Pancreas (tissue), 10 donors: ENCODE results near the gene VDAC2. TPM values are rescaled to one million over a fixed set of nuclear protein-coding genes. Genes with fewer than 3 reads are reported as not detected.

ENCODE experiments used
- ATAC-seq, 4 donors: fragments of 200-7000 bp; cut with Tn5 transposase; one replicate each; pipeline versions ENCODE4 v1.8.0 to v1.9.1; 2020; ENCODE audit warnings: mild to moderate bottlenecking in 4 of 4, moderate library complexity in 4 of 4
- DNase-seq, 6 donors: peaks; one replicate each; pipeline ENCODE4 v3.0.0-alpha.2; 2020
- FAIRE-seq: peaks from 2 replicates; lab custom pipeline; 2012; peaks lifted over from hg19 to GRCh38; lab: Jason Lieb, UNC
- H3K27ac ChIP-seq, 4 donors: fragments of 200-600 bp; sonication (generic); 1 replicate in 3 of 4; 2 replicates in 1 of 4; pipeline versions ENCODE4 v1.5.0 to v1.8.0; 2020
- H3K27me3 ChIP-seq, 4 donors: fragments of 200-600 bp; one replicate each; pipeline ENCODE4 v1.8.0; 2021
- H3K36me3 ChIP-seq, 3 donors: fragments of 200-600 bp; sonication (generic) in 1 of 3; one replicate each; pipeline versions ENCODE4 v1.5.0 to v1.8.0; 2020 to 2021
- H3K4me1 ChIP-seq, 3 donors: fragments of 200-600 bp; one replicate each; pipeline ENCODE4 v1.8.0; 2021
- H3K4me3 ChIP-seq, 4 donors: fragments of 200-600 bp; sonication (generic) in 2 of 4; one replicate each; pipeline versions ENCODE4 v1.5.0 to v1.8.0; 2020 to 2021
- H3K9me3 ChIP-seq, 4 donors: fragments of 200-600 bp; one replicate each; pipeline ENCODE4 v1.8.0; 2021
- CTCF ChIP-seq, 4 donors: fragments of 200-600 bp; sonication (generic) in 3 of 4; IDR thresholded peaks; one replicate each; pipeline versions ENCODE4 v1.5.0 to v1.8.0; 2021; ENCODE audit warnings: antibody characterized with exemption in 4 of 4
- WGBS, 2 donors: extraction: QIAGEN DNeasy Blood & Tissue Kit; methylation state at CpG; one replicate each; pipeline ENCODE4 v1.1.7; 2013; 5-methylcytosine and 5-hydroxymethylcytosine counted together
- intact Hi-C, 3 donors: fragments of 100-400 bp; cut with DNase I; formaldehyde crosslinking; loops; one replicate each; pipeline versions ENCODE4 v1.11.1 to v1.14.2; 2022
- polyA plus RNA-seq, 2 donors: library from polyadenylated mRNA; stranded (reverse); fragments of 200-250 nt; gene quantifications; one replicate each; pipeline ENCODE4 v1.2.3, GENCODE V29; 2013
- total RNA-seq, 6 donors: library from RNA; stranded (reverse); fragmentation: NEBNext Ultra II Directional in 4 of 6; extraction: Animal tissue kit (Norgen Biotek cat#: 25700) in 4 of 6; gene quantifications; one replicate each; pipeline versions ENCODE4 v1.2.1 to v1.2.4, GENCODE V29; 2021 to 2023
- donor health status: healthy with polysubstance abuse.
- donor health status: DM: no; HTN: no; CAD: no; lungs with moderate emphysema.
- donor health status: DM: no; HTN: no; CAD: no.
- donor health status: control.
- donor health status: control.
- donor health status: Bipolar disorder and iron deficiency.
- donor health status: DM: yes; HTN: yes; CAD: no.
- donor health status: DM: no; HTN: no; CAD: no.
- donor health status: DM: no; HTN: no; CAD: no.
- donor health status: DM: yes; HTN: yes; CAD: no.

The VDAC2 gene
- total and polyA plus RNA-seq, 8 donors = 56.6 to 113 (median 87.4) TPM

DNA sequence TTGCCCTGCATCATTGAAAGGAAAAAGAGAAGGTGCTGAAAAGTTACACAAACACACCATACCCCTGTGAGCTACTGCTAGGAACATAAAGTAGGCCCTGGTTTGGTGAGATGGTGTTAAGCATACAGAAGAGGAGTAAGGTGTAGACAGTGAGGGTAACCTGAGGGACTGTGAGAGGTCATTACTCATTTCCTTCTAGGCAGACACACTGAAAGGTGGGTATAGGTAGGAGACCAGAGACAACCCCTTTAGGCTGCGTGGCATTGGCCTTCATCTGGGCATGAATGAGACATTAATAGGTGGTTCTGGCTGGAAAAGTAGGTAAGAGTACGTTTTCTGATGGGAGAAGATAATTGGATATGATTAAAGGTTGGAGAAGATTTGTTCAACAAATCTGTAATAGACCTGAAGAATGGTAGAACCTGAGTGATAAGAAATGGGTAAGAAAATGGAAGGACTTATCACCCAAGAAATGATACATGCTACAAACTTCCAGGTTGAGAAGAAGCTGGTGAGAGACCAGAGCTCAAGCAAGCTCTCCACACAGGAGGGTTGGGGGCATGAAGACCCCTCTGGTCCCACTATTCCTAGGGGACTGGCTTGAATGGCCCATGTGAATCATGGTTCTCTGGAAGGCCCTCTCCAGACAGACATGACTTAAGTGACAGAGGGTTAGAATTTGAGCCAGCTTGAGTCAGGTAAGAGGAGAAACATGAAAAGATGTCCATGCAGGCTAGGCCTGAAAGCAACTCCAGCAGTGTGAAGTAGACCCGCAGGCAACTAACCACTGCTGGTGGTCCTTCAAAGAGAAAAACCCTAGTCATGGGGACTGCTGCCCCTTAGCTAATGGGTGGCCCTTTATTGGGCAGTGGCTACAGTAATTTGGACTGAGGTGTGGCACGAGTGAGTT is 21.3 kb downstream of the VDAC2 start:
- Histone ChIP-seq H3K4me3 (no peak overlapping the region), H3K9me3 (no peaks in the 10 kb centered on the region), H3K4me1 (peaks cover 4 to 13% (median 7%) of the 10 kb centered on the region in 3 donors), H3K36me3 (peaks cover 0 to 17% (median 3%) of the 10 kb centered on the region in 3 donors), H3K27me3 (no peaks in the 10 kb centered on the region), H3K27ac (no peak overlapping the region)
- FAIRE-seq (no peak), DNase-seq (no peak), ATAC-seq (no peak)
- intact Hi-C loops = loop anchor here in 1 of 3 donors (10.0 kb wide), 1 partner anchor 967 kb away; no protein-coding TSS in a partner anchor
- WGBS, 2 donors = 69 to 74% methylated on average over 4 of the region's 4 CpGs
- TF ChIP-seq CTCF (IDR thresholded peaks at IDR 0.05) = no peak

DNA sequence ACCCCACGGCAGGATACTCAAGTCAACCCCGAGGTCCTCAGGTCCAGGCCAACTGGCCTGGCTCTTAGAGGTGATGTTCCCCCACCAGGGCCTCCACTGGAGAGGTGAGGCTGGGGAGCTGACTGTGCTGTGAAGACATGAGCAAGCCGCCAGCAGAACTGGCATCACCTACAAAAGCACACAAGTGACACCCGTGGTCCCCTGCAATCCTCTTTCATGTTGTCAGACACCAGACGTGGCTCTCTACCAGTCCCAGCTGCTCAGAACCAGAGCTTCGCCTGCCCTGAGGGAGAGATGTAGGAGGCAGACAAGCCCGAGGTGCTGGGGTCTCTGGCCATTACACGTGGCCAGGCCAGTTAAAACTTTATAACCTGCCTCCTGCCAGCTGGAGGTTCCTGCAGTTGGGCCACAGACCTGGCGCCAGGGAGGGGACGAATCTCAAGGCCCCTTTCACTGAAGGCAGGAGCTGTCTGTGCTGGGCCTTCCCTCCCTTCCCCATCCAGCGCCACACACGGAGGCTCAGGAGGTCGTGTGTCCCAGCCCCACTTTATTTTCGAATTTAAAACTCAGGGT is 22.9 kb downstream of the VDAC2 start:
- intact Hi-C loops = loop anchor here in 1 of 3 donors (10.0 kb wide), 1 partner anchor 969 kb away; no protein-coding TSS in a partner anchor
- Histone ChIP-seq H3K36me3 (peaks cover 0 to 17% (median 3%) of the 10 kb centered on the region in 3 donors), H3K27ac (peak overlapping the region; percentile 29 to 94 (median 68))

GRCh38 chr10:75234017-75234682 is 23.6 kb downstream of the VDAC2 start:
- no peak for TF ChIP-seq CTCF (IDR thresholded peaks at IDR 0.05)
- Histone ChIP-seq H3K27me3 (no peaks in the 10 kb centered on the region), H3K27ac (peak overlapping the region; percentile 92 to 97 (median 94)), H3K36me3 (peaks cover 0 to 17% (median 3%) of the 10 kb centered on the region in 3 donors), H3K9me3 (no peaks in the 10 kb centered on the region), H3K4me1 (peaks cover 0 to 13% (median 7%) of the 10 kb centered on the region in 3 donors), H3K4me3 (peak overlapping the region; percentile 60 to 91 (median 81))
- FAIRE-seq (no peak), ATAC-seq (peak; percentile 78 to 87 (median 80)), DNase-seq (peak; percentile 98 to 100 (median 98))
- intact Hi-C loops = loop anchor here in 1 of 3 donors (10.0 kb wide), 1 partner anchor 969 kb away; no protein-coding TSS in a partner anchor
- 2 to 5% methylated on average over 32 to 48 of the region's 48 CpGs for whole genome bisulfite sequencing, 2 donors

More for the DNA sequence above, 22.9 kb downstream of the VDAC2 start:
- ATAC-seq (no peak), DNase-seq (peak in 2 of 6 donors; percentile 50 to 74), FAIRE-seq (no peak)
- WGBS, 2 donors = 30 to 37% methylated on average over 14 of the region's 14 CpGs
- peaks cover 0 to 13% (median 7%) of the 10 kb centered on the region in 3 donors for H3K4me1 ChIP-seq
- H3K27me3 ChIP-seq = no peaks in the 10 kb centered on the region
- peak overlapping the region in 2 of 4 donors; percentile 80 to 91 for H3K4me3 ChIP-seq
- no peak for TF ChIP-seq CTCF (IDR thresholded peaks at IDR 0.05)
- no peaks in the 10 kb centered on the region for H3K9me3 ChIP-seq

DNA sequence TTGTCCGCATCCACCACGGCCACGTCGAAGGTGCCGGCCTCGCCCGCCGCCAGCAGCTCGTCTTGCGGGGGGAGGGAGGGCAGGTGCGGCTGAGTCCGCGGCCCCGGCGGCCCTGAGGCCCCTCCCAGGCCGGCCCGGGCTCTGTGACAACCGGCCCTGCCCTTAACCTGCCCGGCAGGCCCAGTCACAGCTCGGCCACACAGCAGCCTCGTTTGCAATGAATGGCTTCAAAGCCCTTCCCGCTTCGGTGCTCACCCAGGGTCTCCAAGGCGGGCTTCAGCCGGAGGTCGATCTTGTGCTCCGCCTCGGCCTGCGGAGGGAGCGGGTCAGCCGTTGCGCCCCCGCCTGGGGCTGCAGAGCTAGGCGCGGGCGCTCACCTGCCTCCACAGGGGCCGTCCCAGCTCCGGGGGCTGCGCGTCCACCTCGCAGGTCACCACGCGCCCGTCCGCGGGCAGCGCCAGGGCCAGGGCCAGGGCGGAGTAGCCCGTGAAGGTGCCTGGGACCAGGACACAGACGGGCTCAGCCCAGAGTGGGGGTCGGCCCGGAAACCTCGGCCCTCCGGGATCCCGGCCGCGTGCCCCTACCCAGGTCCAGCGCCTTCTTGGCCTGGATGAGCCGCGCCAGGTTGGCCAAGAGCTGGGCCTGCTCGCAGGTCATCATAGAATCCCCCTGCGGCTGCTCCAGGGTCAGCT is 24.2 kb downstream of the VDAC2 start:
- no peaks in the 10 kb centered on the region for H3K27me3 ChIP-seq
- WGBS, 2 donors = 1% methylated on average over 41 to 62 of the region's 62 CpGs
- H3K4me1 ChIP-seq = peaks cover 0 to 13% (median 7%) of the 10 kb centered on the region in 3 donors
- H3K27ac ChIP-seq = peak overlapping the region; percentile 92 to 97 (median 94)
- intact Hi-C loops = loop anchor here in 1 of 3 donors (10.0 kb wide), 1 partner anchor 970 kb away; no protein-coding TSS in a partner anchor
- DNase-seq = peak in 4 of 6 donors; percentile 38 to 90 (median 83)
- H3K4me3 ChIP-seq = peak overlapping the region; percentile 60 to 91 (median 81)
- FAIRE-seq = no peak
- H3K9me3 ChIP-seq = no peaks in the 10 kb centered on the region
- no peak for TF ChIP-seq CTCF (IDR thresholded peaks at IDR 0.05)
- peaks cover 0 to 11% (median 3%) of the 10 kb centered on the region in 3 donors for H3K36me3 ChIP-seq
- peak; percentile 28 to 46 (median 36) for ATAC-seq
